Tibial nerve (tissue), 4 donors: Measurements from ENCODE around the gene FUT4.

ENCODE experiments used
- EP300 ChIP-seq, 2 donors: sonication (generic); formaldehyde crosslinking; IDR thresholded peaks; one replicate each; pipeline ENCODE4 v1.6.1; 2017; ENCODE audit warnings: antibody characterized with exemption in 2 of 2, mild to moderate bottlenecking in 1 of 2
- TF ChIP-seq, protein P1 (sequence below), 5 experiments: fragments of 200-600 bp in 3 of 5; fragments of 450-650 bp in 2 of 5; sonication (generic) in 3 of 5; IDR thresholded peaks; one replicate each; pipeline ENCODE4 v1.5.1; 2016 to 2019; ENCODE audit warnings: antibody characterized with exemption in 5 of 5, mild to moderate bottlenecking in 3 of 5, moderate library complexity in 2 of 5

DNA sequence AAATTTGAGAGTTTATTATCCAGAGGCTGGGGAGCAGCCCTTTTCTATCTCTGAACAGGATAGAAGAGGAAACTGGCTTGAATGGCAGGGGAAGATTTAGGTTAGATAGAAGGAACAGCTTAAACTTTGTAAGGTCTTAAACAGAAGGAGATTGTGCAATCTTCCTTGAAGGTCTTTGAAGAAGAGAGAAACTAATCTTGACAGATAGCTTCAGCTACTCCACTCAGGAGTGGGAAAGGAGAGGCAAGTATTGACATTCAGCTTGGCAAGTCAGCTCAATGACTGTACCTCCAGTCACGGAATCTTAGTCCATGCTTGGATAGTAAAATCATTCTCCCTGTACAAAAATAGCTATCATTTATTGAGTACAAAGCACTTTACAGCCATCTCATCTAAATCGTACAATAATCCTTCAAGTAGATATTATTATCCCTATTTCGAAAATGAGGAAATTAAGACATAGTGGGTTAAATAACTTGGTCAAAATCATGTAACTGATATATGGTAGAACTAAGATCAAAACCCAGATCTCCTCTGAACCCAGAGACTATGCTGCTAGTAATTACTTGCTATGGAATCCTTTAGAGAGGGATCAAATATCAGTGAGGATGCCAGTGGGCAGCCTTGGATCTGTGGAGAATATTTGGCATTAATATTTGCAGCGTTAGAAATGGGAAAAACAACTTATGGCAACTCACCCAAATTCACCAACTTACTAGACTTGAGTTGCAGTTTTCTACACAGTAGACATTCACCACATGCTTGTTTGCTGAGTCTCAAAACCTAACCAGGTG lies 16.9 kb upstream of the FUT4 start:
- no peak for TF ChIP-seq EP300 (IDR thresholded peaks at IDR 0.05)
- TF ChIP-seq, protein P1, sequence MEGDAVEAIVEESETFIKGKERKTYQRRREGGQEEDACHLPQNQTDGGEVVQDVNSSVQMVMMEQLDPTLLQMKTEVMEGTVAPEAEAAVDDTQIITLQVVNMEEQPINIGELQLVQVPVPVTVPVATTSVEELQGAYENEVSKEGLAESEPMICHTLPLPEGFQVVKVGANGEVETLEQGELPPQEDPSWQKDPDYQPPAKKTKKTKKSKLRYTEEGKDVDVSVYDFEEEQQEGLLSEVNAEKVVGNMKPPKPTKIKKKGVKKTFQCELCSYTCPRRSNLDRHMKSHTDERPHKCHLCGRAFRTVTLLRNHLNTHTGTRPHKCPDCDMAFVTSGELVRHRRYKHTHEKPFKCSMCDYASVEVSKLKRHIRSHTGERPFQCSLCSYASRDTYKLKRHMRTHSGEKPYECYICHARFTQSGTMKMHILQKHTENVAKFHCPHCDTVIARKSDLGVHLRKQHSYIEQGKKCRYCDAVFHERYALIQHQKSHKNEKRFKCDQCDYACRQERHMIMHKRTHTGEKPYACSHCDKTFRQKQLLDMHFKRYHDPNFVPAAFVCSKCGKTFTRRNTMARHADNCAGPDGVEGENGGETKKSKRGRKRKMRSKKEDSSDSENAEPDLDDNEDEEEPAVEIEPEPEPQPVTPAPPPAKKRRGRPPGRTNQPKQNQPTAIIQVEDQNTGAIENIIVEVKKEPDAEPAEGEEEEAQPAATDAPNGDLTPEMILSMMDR (IDR thresholded peaks at IDR 0.05) = no peak
